HEK293 (cell line): ENCODE data around the gene ADK.

Experiments used
- ATF2 ChIP-seq: fragments of 450-650 bp; formaldehyde crosslinking; IDR thresholded peaks from 2 replicates; pipeline ENCODE4 v1.5.1; 2016; ENCODE audit warnings: missing biosample characterization, missing genetic modification characterization, low read depth
- CTCF ChIP-seq: fragments of 450-650 bp; formaldehyde crosslinking; IDR thresholded peaks from 2 replicates; pipeline ENCODE4 v1.5.1; 2016; ENCODE audit warnings: missing biosample characterization, missing genetic modification characterization
- EGR2 ChIP-seq: fragments of 450-650 bp; formaldehyde crosslinking; IDR thresholded peaks from 2 replicates; pipeline ENCODE4 v1.5.1; 2016; ENCODE audit warnings: low read depth, missing biosample characterization, missing genetic modification characterization
- GLI2 ChIP-seq: fragments of 450-650 bp; formaldehyde crosslinking; IDR thresholded peaks from 2 replicates; pipeline ENCODE4; 2017; ENCODE audit warnings: missing biosample characterization, missing genetic modification characterization, low read depth, borderline replicate concordance
- MZF1 ChIP-seq: fragments of 450-650 bp; formaldehyde crosslinking; IDR thresholded peaks from 2 replicates; pipeline ENCODE4 v1.5.1; 2017; ENCODE audit warnings: missing biosample characterization, missing genetic modification characterization, borderline replicate concordance
- REST ChIP-seq: fragments of 450-650 bp; formaldehyde crosslinking; IDR thresholded peaks from 2 replicates; pipeline ENCODE4 v1.5.1; 2016; ENCODE audit warnings: missing biosample characterization, missing genetic modification characterization
- TCF7L2 ChIP-seq: IDR thresholded peaks from 2 replicates; pipeline ENCODE4 v1.6.1; 2011; ENCODE audit warnings: low read depth, mild to moderate bottlenecking, inconsistent platforms, low read length, moderate library complexity, borderline replicate concordance
- ZNF112 ChIP-seq: fragments of 450-650 bp; formaldehyde crosslinking; IDR thresholded peaks from 2 replicates; pipeline ENCODE4 v1.5.0; 2017; ENCODE audit warnings: missing biosample characterization, missing genetic modification characterization

- TF ChIP-seq CTCF (tag by site-specific recombination) (no peak), GLI2 (no peak), TCF7L2 (no peak), EGR2 (no peak), REST (no peak), ATF2 (tag by site-specific recombination) (no peak), ZNF112 (tag by site-specific recombination) (no peak), MZF1 (tag by site-specific recombination) (no peak)
Measured at GRCh38 chr10:74111799-74112198, 39.2 kb upstream of the ADK start.
